Memory B cell (primary cell): ENCODE measurements around the gene P2RX3.

Experiments used
- ATAC-seq: fragments of 150-1000 bp; cut with Tn5 transposase; 2 replicates; pipeline ENCODE4 v1.10.0; 2021; ENCODE audit warnings: low read depth, mild to moderate bottlenecking, moderate library complexity
- DNase-seq, 2 donors: peaks; one replicate each; pipeline ENCODE4 v3.0.0; 2022; ENCODE audit warnings: low spot score in 2 of 2
- H3K27ac Mint-ChIP-seq: one replicate; pipeline ENCODE4 v1.8.0; 2022; ENCODE audit warnings: mild to moderate bottlenecking, moderate library complexity, mixed read lengths
- H3K27me3 Mint-ChIP-seq: one replicate; pipeline ENCODE4 v1.8.0; 2022; ENCODE audit warnings: mixed read lengths
- H3K36me3 Mint-ChIP-seq: one replicate; pipeline ENCODE4 v1.8.0; 2022; ENCODE audit warnings: mild to moderate bottlenecking, mixed read lengths
- H3K4me1 Mint-ChIP-seq: one replicate; pipeline ENCODE4 v1.8.0; 2022; ENCODE audit warnings: mixed read lengths
- H3K4me3 Mint-ChIP-seq: one replicate; pipeline ENCODE4 v1.8.0; 2022; ENCODE audit warnings: mild to moderate bottlenecking, moderate library complexity, mixed read lengths
- H3K9me3 Mint-ChIP-seq: one replicate; pipeline ENCODE4 v1.8.0; 2022; ENCODE audit warnings: mixed read lengths

Gene P2RX3

GRCh38 chr11:57306161-57306876 is 31.8 kb upstream of the P2RX3 start:
- H3K4me1 Mint-ChIP-seq = peaks cover 5% of the 10 kb centered on the region
- DNase-seq (no peak), ATAC-seq (no peak)
- peaks cover 16% of the 10 kb centered on the region for H3K36me3 Mint-ChIP-seq
- H3K27ac Mint-ChIP-seq = no peak overlapping the region
- H3K4me3 Mint-ChIP-seq = no peak overlapping the region
- no peaks in the 10 kb centered on the region for H3K9me3 Mint-ChIP-seq
- no peaks in the 10 kb centered on the region for H3K27me3 Mint-ChIP-seq

- Mint-ChIP-seq H3K4me3 (no peak overlapping the region), H3K36me3 (peaks cover 11% of the 10 kb centered on the region), H3K9me3 (no peaks in the 10 kb centered on the region), H3K27ac (peak overlapping the region; percentile 46), H3K4me1 (peaks cover 5% of the 10 kb centered on the region), H3K27me3 (peaks cover under 1% of the 10 kb centered on the region)
- ATAC-seq = no peak
- no peak for DNase-seq
Observed at GRCh38 chr11:57306940-57307565, 31.1 kb upstream of the P2RX3 start.

DNA sequence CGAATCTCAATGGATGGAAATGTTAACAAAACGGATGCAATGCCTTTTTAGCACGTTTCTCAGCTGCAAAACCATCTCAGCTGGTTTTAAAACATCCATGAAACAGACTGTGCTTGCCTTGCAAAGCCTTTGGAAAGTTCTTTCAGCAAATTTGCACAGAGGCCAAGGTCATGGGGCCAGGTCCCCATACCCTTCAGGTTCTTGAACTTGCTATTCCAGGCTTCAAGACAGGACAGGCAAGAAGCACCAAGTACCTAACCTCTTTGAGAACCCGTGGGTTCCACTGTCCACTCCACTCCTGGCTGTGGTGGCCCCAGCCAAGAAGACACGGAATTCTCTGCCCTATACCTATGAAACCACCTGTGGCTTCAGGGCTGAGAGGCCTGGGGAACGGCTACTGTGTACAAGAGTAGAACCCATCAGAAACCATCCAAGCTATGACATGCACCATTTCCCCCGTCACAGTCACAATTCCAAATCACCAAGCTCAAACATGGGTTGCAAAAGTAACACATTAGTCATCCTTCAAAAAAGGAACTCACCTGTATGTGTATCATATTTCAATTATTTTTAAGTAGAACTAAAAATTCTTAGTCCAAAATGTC is 30.4 kb upstream of the P2RX3 start:
- peak overlapping the region; percentile 46 for H3K27ac Mint-ChIP-seq
- H3K4me1 Mint-ChIP-seq = peaks cover 7% of the 10 kb centered on the region
- H3K27me3 Mint-ChIP-seq = peaks cover 4% of the 10 kb centered on the region
- DNase-seq = no peak
- ATAC-seq = no peak
- H3K36me3 Mint-ChIP-seq = peaks cover 12% of the 10 kb centered on the region
- no peaks in the 10 kb centered on the region for H3K9me3 Mint-ChIP-seq
- no peak overlapping the region for H3K4me3 Mint-ChIP-seq

DNA sequence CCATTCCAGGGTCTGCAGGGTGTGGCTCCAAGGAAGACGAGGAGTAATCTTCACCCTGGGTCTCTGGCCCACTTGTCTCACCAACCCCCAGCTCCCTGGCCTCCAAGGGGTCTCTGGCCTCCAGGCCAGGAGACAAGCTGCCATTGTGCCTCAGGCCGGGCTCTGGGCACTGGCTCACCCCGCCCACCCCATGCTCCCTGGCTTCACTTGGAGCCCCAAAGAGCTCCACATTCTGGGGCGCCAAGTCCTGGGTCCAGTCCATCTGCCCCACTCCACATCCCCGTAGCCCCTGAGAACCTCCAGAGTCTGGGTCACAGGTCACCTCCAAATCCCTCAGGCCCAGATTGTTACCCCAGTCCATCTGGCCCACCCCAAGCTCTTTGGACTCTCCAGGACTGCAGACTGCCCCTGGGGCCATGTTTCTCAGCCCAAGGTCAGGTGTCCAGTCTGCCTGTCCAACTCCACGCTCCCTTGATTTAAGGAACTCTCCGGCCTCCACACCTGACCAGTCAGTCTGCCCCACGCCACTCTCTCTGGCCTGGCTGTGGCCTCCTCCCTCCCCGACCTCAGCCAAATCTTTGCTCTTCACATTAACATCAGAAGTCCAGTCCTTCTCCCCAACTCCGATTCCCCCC is 29.6 kb upstream of the P2RX3 start:
- peaks cover 4% of the 10 kb centered on the region for H3K27me3 Mint-ChIP-seq
- peaks cover 7% of the 10 kb centered on the region for H3K4me1 Mint-ChIP-seq
- no peak overlapping the region for H3K4me3 Mint-ChIP-seq
- DNase-seq = no peak
- H3K27ac Mint-ChIP-seq = no peak overlapping the region
- H3K36me3 Mint-ChIP-seq = peaks cover 12% of the 10 kb centered on the region
- no peak for ATAC-seq
- no peaks in the 10 kb centered on the region for H3K9me3 Mint-ChIP-seq

GRCh38 chr11:57309106-57310059 is 28.8 kb upstream of the P2RX3 start:
- Mint-ChIP-seq H3K27me3 (peaks cover 4% of the 10 kb centered on the region), H3K36me3 (peaks cover 14% of the 10 kb centered on the region), H3K4me1 (peaks cover 7% of the 10 kb centered on the region), H3K9me3 (no peaks in the 10 kb centered on the region), H3K4me3 (no peak overlapping the region), H3K27ac (no peak overlapping the region)
- DNase-seq = no peak
- no peak for ATAC-seq

GRCh38 chr11:57310091-57310490 is 28.1 kb upstream of the P2RX3 start:
- Mint-ChIP-seq H3K27me3 (peaks cover 4% of the 10 kb centered on the region), H3K4me3 (no peak overlapping the region), H3K4me1 (peaks cover 7% of the 10 kb centered on the region), H3K27ac (no peak overlapping the region), H3K9me3 (no peaks in the 10 kb centered on the region), H3K36me3 (peaks cover 14% of the 10 kb centered on the region)
- no peak for DNase-seq
- no peak for ATAC-seq

- DNase-seq = no peak
- Mint-ChIP-seq H3K4me1 (peaks cover 7% of the 10 kb centered on the region), H3K9me3 (no peaks in the 10 kb centered on the region), H3K27ac (no peak overlapping the region), H3K27me3 (peaks cover 4% of the 10 kb centered on the region), H3K36me3 (peaks cover 14% of the 10 kb centered on the region), H3K4me3 (no peak overlapping the region)
- ATAC-seq = no peak
Observed at GRCh38 chr11:57310630-57311086, 27.5 kb upstream of the P2RX3 start.

DNA sequence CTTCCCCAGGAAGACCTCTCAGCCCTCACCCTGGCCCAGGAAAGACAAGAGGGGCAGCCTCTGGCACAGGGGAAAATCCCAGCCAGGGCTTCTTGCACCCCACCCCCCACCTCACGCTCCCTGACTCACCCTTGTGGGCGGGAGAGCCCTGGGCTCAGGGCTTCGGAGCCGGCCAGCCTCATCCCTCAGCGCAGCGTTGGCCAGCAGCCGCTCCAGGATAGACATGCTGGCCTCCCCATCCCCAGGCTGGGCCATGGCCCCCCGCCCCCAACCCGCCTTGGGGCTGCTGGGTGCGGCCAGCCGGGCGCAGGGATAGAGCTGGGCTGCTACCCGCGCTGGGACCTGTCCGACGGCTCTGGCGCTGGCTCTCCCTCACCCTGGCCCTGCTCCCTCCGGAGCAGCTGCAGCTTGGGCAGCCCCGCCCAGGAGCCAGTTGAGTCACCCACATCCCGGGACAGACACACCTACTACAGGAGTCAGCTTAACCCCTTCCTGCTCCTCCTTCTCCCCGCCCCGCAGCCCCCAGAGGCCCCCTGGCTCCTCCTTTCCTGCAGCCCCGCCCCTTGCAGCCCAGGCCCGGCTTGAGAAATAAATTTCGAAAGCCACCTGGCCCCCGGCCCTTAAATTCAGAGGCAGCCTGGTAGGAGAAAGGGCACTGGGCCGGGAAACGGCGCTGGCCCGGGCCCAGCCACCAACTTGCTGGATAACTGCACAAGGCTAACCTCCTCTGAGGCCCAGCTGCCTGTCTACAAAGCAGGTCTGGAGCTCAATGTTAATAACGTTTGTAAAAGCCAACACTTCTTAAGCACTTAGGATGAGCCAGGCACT is 26.8 kb upstream of the P2RX3 start:
- H3K27ac Mint-ChIP-seq = no peak overlapping the region
- H3K27me3 Mint-ChIP-seq = peaks cover 4% of the 10 kb centered on the region
- H3K36me3 Mint-ChIP-seq = peaks cover 14% of the 10 kb centered on the region
- peak; percentile 37 for ATAC-seq
- DNase-seq = no peak
- peaks cover 7% of the 10 kb centered on the region for H3K4me1 Mint-ChIP-seq
- H3K4me3 Mint-ChIP-seq = no peak overlapping the region
- no peaks in the 10 kb centered on the region for H3K9me3 Mint-ChIP-seq

GRCh38 chr11:57312511-57313021 is 25.6 kb upstream of the P2RX3 start:
- no peak overlapping the region for H3K27ac Mint-ChIP-seq
- no peaks in the 10 kb centered on the region for H3K9me3 Mint-ChIP-seq
- DNase-seq (no peak), ATAC-seq (no peak)
- H3K36me3 Mint-ChIP-seq = peaks cover 14% of the 10 kb centered on the region
- H3K4me1 Mint-ChIP-seq = peaks cover 3% of the 10 kb centered on the region
- peaks cover 4% of the 10 kb centered on the region for H3K27me3 Mint-ChIP-seq
- H3K4me3 Mint-ChIP-seq = no peak overlapping the region

DNA sequence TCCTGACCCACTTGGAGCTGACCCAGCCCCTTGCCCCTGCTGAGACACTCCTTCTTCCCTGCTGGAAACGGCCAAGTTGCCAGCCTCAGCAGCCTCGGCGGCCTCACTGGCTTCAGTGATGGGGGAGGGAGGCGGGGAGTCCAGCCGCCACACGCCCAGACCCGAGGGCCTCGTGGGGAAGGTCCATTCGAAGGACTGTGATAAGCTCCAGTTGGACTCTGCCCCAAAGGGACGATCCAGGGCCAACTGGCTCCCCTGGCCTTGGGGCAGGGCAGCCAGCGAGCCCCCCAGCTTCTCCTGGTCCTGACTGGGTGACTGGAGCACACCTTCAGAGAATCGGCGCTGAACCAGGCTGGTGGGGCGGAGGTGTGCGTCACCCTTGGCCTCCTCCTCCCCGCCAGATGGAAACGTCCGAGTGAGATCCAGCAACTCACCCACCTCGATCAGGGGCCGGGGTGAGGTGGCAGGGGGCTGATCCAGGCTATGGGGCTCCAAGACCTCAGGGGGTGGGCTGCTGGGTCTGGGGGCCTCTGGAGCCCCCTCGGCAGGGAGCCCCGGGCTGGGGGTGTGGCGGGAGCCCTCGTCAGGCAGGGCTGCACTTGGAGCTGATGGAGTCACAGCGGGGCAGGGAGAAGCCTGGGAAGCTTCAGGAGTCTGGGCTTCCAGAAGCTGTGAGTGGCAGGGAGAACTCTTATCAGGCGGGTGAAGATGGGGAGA is 24.9 kb upstream of the P2RX3 start:
- Mint-ChIP-seq H3K27ac (no peak overlapping the region), H3K36me3 (peaks cover 16% of the 10 kb centered on the region), H3K27me3 (peaks cover 4% of the 10 kb centered on the region), H3K4me3 (no peak overlapping the region), H3K9me3 (no peaks in the 10 kb centered on the region), H3K4me1 (peaks cover 3% of the 10 kb centered on the region)
- DNase-seq = no peak
- no peak for ATAC-seq

DNA sequence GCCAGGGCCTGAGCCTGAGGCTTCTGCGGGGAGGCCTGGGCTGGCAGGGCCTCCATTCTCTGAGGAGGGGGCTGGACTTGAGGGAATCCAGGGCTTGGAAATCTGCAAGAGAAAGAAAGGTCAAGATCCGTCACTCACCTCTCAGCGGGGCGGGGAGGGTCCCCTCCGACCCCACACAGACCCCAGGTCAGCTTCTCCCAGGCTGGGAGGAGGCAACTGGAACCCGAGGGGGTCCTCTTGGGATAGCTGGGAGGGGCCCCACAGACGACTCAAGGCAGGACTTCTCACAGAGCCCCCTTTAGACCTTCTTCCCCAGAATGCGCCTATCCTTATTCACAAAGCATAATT is 24.4 kb upstream of the P2RX3 start:
- Mint-ChIP-seq H3K4me1 (peaks cover 3% of the 10 kb centered on the region), H3K9me3 (no peaks in the 10 kb centered on the region), H3K27ac (no peak overlapping the region), H3K27me3 (peaks cover 4% of the 10 kb centered on the region), H3K4me3 (no peak overlapping the region), H3K36me3 (peaks cover 16% of the 10 kb centered on the region)
- ATAC-seq (no peak), DNase-seq (no peak)

- ATAC-seq (no peak), DNase-seq (no peak)
- peaks cover 17% of the 10 kb centered on the region for H3K36me3 Mint-ChIP-seq
- no peaks in the 10 kb centered on the region for H3K9me3 Mint-ChIP-seq
- no peak overlapping the region for H3K27ac Mint-ChIP-seq
- H3K27me3 Mint-ChIP-seq = peaks cover 4% of the 10 kb centered on the region
- no peak overlapping the region for H3K4me3 Mint-ChIP-seq
- peaks cover 5% of the 10 kb centered on the region for H3K4me1 Mint-ChIP-seq
Observed at GRCh38 chr11:57314221-57314973, 23.8 kb upstream of the P2RX3 start.
